Cerebellar nuclear complex (tissue), 1 donor: ENCODE data around the gene GABRB1.

Experiments used
- DNase-seq, 2 experiments: peaks; one replicate each; lab custom pipeline; 2025; lab: John Stamatoyannopoulos, UW

GABRB1 gene

DNA sequence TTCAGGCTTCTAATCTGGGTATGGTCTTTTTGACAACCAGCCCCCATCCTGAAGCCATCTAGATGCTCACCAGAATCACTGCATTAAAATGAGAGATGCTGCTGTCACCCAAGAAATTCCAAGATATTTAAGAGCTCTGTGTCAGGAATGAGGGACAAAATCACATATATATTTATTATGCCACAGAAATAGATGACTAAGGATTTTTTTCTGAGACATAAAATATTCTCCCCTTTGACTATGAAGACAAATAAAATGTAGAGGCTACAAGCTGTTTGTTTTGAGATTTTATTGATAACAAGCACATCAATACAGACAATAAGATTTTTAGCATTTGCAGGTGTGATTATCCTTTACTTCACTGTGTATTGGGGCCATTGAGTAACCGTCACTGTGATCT, 354.8 kb downstream of the GABRB1 start:
- no peak for DNase-seq

DNA sequence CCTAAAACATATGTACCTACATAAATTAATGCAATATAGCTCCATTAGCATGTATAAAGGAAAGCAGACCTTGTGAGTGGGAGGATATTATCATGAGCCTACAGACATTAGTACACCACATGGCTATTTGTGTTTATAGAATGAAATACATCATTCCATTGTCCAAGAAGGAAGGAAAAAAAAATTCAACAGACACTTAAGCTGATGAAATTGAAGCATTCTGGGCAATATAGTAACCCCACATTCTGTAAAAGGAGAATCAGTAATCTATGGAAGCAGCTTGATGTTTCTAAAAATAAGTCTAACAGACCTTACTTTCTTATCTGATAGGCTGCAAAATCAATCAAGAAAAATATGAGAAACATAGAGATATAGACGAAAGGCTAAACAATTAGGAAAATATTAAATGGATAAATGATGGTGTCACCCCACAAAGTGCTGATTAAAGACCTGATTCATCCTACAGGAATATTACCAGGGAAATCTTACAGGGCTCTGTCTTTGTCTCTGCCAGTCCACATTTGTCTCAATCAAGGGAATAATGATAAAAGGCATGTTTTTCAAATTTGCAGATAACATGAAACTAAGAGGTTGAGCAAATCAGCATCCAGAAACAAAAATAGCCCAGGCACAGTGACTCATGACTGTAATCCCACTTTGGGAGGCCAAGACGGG, 355.3 kb downstream of the GABRB1 start:
- no peak for DNase-seq

DNA sequence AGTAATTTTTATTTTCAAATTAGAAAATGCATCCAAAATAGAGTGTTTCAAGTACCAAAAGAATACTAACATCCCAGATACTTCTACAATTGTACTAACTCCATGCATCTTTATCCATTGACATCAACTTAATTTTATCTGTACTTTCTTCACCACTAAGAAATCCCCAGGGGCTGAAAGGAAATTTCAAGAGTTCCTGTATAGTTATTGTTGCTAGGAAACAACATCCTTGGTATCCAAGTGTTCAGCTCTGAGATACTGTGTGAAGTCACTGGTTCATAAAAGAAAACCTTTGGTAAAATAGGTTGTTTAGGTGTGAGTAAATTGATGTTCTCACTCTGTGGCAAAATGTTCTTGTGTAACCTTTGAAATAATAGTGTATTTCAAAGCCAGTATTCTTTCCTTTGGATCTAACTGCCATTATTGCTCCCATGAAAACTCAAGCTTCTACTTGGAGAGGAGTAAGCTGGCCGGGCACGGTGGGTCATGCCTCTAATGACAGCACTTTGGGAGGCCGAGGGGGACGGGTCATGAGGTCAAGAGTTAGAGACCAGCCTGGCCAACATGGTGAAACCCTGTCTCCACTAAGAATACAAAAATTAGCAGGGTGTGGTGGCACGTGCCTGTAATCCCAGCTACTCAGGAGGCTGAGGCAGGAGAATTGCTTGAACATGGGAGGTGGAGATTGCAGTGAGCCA, 359.2 kb downstream of the GABRB1 start:
- DNase-seq, result no peak

DNA sequence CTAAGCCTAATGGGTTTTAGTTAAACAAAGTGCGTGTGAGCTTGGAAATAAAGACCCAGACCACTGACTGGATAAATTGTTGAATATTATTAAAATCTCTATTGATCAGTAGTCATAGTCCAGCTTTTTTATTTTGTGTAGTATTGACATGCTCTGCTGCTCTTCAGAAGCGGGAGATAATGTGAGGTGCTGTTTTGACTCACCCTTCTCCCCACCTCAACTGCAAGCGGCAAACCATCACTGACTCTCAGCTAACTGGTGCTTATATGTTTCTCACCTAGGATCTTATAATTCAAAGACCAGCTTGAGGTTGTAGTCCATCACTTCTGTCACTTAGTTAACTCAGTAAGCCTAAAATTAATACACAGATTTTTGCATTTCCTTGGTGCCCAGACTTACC, 359.9 kb downstream of the GABRB1 start:
- DNase-seq, result no peak

DNA sequence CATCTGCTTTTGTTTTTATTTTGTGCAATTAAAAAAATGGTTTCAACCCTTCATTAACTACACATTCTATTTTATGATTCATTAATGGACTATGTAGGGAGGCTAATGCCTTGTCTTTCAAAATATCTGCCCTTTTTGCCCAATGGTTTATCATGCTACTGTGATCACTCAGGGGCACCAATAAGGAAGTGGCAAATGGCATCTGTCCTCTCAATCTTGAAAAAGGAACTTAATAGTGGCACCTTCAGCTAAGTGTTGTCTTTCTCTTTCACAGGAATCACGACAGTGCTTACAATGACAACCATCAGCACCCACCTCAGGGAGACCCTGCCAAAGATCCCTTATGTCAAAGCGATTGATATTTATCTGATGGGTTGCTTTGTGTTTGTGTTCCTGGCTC, 375.0 kb downstream of the GABRB1 start:
- no peak for DNase-seq

DNA sequence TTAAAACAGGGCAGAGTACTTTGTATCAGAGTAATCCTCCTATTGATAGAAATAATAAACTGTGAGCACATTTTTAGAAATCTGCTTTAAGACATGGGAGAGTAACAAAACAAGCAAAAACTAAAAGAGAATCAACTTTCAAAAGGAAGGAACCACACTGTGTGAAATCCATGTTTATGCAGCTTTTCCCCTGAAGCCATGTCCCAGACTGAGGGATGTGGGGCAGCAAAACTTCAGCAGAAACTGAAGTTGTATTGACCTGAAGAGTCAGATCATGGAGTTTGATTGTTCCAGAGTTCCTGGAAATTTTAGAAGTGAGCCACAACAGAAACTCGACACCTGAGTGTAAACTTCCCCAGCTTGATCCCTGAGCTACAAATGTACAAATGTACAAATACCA, 378.9 kb downstream of the GABRB1 start:
- no peak for DNase-seq

DNA sequence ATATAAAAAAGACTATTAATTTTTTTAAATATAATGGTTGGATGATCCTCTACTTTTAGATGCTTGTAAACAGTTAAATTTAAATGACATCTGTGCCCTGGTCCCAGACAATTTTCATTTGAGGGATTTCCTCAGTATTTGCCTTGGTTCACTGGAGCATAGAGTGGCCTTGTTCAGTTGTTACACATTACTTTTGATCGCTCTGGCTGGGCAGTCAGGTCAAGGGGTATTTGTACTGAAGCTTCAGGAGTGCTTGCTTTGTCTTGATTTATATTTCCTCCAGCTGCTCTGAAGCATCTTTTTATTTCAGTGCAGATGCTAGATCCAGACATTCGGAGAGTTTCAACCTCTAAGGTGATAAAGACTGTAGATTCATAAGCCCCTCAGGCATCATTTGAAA, 382.2 kb downstream of the GABRB1 start:
- DNase-seq, result no peak

DNA sequence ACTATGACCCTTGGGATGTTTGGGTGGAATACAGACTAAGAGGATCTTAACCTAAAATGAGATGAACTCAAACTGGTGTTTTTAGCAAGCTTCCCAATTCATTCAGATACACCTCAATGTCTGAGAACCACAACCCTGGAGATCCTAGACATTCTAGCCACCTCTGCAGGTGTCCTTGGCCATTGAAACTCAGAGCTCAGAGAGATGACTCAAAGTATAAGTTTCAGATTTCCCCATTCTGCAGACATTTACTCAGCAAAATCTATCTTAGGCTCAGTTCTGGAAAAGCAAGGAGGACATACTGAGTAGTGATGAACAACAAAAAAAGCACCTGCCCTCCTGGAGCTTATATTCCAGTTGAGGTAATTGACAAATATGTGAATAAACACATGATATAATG, 384.4 kb downstream of the GABRB1 start:
- DNase-seq, result no peak

DNA sequence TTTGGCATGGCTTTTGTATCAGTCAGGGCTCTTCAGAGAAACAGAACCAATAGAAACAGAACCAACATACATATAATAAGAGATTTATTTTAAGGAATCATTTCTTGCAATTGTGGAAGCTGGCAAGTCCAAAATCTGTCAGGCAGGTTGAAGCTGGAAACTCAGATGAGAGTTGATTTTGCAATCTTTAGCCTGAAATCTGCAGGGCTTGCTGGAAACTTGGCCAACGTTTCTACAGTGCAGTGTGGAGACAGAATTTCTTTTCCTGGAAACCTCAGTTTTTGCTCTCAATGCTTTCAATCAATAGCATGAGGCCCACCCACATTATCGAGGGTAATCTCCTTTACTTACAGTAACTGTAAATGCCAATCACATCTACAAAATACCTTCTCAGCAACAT, 386.8 kb downstream of the GABRB1 start:
- no peak for DNase-seq

DNA sequence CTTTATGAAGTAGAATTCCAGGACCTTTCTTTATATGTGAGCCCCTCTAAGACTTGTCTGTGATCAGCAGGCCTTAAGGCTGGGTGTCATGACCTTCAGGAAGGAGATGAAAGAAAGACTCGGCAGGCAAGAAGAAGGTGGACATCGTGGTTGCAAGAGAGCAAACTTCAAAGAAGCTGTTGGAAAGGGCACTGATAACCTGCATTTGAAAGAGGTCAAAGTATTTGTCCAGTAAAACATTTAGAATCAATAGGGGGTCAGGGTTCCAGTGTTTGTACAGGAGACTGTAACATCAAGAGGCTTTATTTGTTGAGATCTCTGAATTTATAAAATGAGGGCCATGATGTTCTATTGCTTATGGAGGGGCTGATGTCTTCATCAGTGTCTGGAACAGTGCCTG, 387.9 kb downstream of the GABRB1 start:
- no peak for DNase-seq

DNA sequence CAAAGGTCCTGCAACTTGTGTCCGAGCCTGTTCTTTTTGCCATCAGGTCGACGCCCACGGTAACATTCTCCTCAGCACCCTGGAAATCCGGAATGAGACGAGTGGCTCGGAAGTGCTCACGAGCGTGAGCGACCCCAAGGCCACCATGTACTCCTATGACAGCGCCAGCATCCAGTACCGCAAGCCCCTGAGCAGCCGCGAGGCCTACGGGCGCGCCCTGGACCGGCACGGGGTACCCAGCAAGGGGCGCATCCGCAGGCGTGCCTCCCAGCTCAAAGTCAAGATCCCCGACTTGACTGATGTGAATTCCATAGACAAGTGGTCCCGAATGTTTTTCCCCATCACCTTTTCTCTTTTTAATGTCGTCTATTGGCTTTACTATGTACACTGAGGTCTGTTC, 394.3 kb downstream of the GABRB1 start:
- no peak for DNase-seq

DNA sequence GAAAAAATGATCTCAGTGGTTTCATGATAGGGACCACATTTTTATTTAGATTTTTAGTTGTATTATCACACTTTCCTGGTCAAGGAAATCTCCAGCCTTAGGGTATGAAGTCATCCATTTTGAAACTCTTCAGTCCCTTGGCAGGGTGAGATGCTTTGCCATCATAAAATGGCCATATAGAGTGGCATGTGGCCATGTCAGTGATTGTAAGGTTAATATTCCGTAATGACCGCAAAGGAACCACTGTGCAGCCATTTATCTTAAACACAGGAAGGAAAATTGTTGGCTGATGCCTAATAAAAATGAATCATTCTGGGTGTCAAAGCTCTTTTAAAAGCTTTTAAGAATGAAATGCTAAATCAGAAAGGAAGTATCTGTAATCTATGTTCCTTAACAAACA, 396.6 kb downstream of the GABRB1 start:
- DNase-seq, result no peak

DNA sequence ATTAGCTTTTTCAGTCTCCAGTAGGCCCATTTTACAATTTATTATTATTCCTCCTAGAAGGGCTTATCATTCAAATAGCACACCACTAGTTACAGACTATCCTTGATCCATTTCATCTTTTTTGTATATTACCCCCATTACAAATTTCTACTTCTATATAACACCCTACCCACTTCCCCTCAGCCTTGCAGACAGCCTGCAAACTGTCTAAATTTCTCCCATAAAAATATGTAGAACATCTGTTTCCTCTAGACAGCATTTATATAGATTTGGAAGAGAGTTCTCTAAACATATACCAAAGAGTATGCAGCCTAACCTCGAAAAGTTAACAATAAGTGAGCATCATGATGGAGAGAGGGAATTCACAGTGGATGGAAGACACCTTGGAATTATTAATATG, 401.4 kb downstream of the GABRB1 start:
- DNase-seq, result no peak

DNA sequence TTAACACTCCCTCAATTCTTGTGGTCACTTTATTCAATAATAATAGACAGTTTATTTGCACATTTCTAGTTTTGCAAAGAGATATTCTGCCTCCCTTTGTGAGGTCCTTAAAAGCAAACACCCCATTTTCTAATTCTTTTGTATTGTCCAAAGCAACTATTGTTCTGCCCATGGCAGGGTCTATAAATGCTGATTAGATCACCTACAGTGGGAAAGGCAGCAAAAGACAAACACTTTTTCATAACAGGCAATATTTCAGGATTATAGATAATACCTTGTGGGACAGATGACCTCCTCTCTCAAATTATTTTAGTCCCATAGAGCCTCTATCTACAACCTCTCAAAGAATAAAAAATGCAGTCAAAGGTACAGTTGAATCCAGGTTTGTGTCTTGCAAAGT, 403.6 kb downstream of the GABRB1 start:
- DNase-seq, result no peak

DNA sequence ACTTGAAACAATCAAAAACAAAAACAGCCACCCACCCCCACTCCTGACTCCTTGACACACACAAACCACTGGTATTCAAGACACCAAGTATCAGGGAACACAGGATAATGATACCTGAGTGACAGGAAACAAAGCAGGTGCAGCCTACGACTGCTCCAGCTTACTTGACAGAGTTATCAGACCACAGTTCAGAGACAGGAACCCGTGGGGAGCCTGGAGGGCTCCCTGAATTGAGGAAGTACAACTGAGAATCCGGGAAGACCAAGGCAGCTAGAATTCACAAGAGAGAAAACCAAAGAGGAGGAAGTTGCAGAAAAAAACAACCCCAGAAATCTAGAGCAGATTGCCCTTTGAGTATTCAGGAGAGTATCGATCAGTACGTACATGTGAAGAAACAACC, 411.6 kb downstream of the GABRB1 start:
- no peak for DNase-seq

DNA sequence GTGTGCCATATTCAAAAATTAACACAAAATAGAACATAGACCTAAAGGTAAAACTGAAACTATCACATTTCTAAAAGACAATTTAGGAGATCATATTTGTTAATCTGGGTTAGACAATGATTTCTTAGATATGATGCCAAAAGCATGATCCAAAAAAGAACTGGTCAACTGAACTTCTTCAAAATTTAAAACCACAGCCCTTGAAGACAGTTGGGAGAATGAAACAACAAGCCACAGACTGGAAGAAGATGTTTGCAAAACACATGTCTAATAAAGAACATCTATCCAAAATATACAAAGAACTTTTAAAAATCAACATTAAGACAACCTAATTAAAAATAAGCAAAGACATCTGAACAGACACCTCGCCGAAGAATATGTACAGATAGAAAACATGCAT, 412.7 kb downstream of the GABRB1 start:
- DNase-seq, result no peak

DNA sequence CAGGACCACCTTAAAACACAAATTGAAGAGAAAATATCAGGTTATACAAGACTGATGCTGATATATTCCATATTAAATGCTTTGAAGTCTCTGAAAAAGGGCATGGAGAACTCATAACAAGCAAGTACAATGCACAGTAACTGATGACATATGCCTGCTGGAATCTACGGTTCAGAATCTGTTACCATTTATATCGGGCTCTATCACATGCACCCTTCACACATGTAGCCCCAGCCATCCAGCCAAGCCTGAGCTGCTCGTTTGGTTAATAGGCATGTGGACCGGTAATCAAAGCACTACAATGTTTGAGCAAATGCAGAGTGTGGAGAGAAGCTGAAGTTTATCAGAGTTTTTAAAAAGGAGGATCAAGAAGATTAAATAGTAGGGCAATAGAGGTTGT, 420.3 kb downstream of the GABRB1 start:
- no peak for DNase-seq

DNA sequence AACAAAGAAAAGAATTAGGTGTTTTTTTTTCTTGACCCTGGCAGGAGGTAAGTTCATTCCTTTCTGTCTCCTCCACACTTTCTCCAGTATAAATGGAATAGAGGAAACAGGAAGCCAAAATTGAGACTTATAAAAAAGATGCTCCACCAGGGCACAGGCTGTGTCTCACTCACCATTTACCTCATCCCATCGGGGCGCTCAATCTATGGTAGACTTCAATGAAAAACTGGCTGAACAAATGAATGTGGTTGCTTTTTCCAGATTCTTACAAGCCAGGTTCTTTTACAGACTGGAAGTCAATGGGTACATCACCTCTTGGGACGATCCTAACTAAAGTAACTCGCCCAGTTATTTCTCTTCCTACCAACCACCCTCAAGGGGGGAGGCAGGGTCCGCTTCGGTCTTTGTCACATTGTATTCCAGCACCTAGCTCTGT, 431.4 kb downstream of the GABRB1 start:
- DNase-seq, result peak in 1 of 2 experiments; percentile 32

DNA sequence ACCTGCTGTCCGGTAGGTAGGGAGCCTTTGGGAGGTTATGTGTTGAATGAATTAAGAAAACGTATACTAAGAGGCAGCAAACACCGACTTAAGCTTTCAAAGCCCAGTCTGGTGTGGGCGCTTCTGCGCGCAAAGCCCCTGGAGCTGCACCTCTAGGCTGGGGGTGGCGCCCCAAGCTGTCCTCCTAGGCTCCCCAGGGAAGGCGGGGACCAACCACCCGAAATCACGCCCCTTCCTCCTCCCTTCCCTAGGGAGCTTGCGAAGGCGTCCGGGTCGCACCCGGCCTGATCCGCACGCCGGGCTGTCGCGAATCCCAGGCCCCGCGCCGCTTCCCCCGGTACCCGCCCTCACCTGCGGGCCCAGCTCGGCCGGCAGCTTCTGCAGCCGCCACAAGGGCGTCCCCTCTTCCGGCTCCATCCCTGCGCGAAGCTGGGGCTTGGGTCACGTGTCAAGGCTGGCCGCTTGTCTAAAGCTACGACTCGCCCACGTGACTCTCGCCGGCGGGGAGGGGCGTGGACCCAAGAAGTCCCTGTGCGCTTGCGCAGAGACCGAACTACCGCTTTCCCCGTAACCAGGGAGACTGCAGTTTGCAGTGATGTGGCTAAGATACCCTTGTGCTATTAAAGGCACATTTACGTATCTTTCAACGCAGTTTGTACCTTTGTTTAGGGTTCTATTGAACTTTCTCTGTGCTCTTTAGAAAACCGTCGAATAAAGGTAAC, 432.0 kb downstream of the GABRB1 start, which contains the start of gene COMMD8:
Gene COMMD8 (minus strand): TSS at position 468 of the 722 bp plus-strand sequence. CDS start 51 bp downstream, at position 417.
- DNase-seq, result peak; percentile 59 to 86

DNA sequence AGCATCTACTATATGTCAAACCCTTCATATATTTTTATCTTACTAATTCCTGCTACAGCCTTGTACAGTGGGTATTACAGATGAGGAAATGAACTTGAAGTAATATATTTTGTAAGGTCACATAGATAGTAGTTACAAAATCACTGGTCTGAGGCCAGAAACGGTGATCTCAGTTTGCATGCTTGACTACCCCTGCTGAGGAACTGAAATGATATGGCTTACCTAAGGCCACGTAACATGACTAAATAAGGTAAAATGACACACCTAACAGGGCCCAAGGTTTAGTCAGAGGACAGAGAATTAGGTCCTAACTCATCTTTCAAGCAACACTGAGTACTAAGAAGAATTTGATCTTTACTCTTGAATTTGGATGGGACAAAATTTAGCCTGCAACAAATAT, 433.6 kb downstream of the GABRB1 start:
- DNase-seq, result no peak

DNA sequence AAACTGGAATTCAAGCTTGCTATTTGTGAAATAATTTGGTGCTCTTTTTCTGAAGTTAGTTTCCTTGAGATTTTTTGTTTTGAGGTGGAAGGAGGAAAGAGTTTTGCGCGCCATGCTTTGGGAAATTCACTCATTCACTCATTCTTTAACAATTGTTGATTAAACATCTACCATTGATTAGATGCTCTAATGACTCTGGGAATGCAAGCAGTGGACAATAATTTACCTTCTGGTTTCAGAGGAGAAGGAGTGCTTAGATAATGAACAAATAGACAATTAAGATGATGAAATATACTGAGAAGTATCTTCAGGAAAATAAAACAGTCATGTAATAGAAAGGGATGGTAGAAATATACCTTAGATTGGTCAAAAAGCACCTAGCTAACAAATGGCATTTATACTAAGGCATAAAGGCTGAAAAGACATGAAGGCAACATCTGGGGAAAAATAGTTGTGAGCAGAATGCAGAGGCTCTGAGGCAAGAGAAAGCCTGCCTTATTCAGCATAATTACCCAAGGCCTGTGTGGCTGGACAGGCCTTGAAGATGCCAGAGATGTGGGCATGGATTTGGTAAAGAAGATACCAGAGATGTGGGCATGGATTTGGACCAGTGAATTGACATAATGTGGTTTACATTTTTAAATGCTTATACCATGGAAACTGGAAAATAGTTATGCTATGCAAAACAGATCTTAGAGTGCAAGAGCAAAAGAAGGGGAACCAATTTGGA, 434.9 kb downstream of the GABRB1 start:
- DNase-seq, result no peak

DNA sequence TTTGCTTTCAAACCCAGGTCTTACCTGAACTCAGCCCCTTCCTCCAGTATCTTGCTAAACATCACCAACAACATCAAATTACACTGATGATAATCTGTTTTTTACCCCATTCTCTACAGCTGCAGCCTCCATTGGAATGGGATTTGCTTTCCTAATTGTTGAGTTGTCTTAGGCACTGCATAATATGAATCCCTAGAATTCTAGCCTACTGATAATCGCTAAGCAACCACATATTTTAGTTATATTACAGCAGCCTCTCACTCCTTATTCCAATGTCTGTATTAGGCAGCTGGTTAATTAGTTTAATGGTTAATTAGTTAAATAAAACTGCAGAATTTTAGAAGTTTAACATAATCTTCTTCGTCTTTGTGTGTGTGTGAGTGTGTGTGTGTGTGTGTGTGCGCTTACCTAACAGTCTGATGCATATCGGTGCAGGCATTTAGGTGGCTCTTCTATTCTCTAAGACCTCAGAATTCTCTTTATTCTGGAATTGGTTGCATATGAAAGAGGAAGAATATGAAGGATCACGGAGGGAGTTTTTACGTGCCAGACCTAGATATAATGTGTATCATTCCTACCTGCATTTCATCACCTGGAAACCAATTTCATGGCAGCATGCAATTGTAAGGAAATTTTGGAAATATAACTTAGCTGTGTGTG, 437.5 kb downstream of the GABRB1 start:
- no peak for DNase-seq
